Prostate gland (tissue), 2 donors: ENCODE data around the gene EPHA2. TPM values are rescaled to one million over a fixed set of nuclear protein-coding genes. Genes with fewer than 3 reads are reported as not detected.

Experiments used
- DNase-seq: peaks from one replicate; pipeline ENCODE4 v3.0.0-alpha.2; 2019; ENCODE audit warnings: low spot score
- H3K27ac ChIP-seq, 2 donors: fragments of 200-600 bp; sonication (generic); 2 replicates each; pipeline ENCODE4 v1.5.1; 2017 to 2019
- H3K27me3 ChIP-seq: fragments of 200-600 bp; sonication (generic); replicated peaks from 2 replicates; pipeline ENCODE4 v1.5.1; 2019; ENCODE audit not compliant: insufficient read depth
- H3K36me3 ChIP-seq, 2 donors: fragments of 200-600 bp; sonication (generic); 1 replicate in 1 of 2; 2 replicates in 1 of 2; pipeline versions ENCODE4 v1.5.1 to v1.8.1; 2017 to 2019
- H3K4me1 ChIP-seq: fragments of 200-600 bp; sonication (generic); replicated peaks from 2 replicates; pipeline ENCODE4 v1.5.1; 2019
- H3K4me3 ChIP-seq, 2 donors: fragments of 200-600 bp; sonication (generic); 2 replicates each; pipeline ENCODE4 v1.5.1; 2017 to 2019
- H3K9me3 ChIP-seq: fragments of 200-600 bp; sonication (generic); 2 replicates; pipeline ENCODE4 v1.5.1; 2017
- POLR2A ChIP-seq: fragments of 450-650 bp; IDR thresholded peaks from one replicate; pipeline ENCODE4 v1.6.1; 2016; ENCODE audit warnings: antibody characterized with exemption, mild to moderate bottlenecking
- POLR2AphosphoS5 ChIP-seq: sonication (generic); formaldehyde crosslinking; IDR thresholded peaks from one replicate; pipeline ENCODE4 v1.6.1; 2017; ENCODE audit warnings: antibody characterized with exemption
- WGBS: methylation state at CpG from one replicate; pipeline ENCODE4 v1.1.5; 2018; 5-methylcytosine and 5-hydroxymethylcytosine counted together
- intact Hi-C: fragments of 100-400 bp; cut with DNase I; formaldehyde crosslinking; loops from one replicate; pipeline ENCODE4 v1.14.2; 2022
- total RNA-seq, 2 donors: library from RNA; depleted of rRNA; stranded (reverse); fragments of >200 nt; gene quantifications; one replicate each; pipeline ENCODE4 v1.1.0, GENCODE V29; 2016
- TF ChIP-seq, protein P1 (sequence below), 4 experiments: fragments of 200-600 bp in 2 of 4; fragments of 450-650 bp in 2 of 4; sonication (generic) in 2 of 4; IDR thresholded peaks; 1 replicate in 3 of 4; 2 replicates in 1 of 4; pipeline ENCODE4 v1.5.1; 2016 to 2019; ENCODE audit warnings: antibody characterized with exemption in 4 of 4, mild to moderate bottlenecking in 2 of 4, moderate library complexity in 2 of 4

Gene EPHA2
- total RNA-seq, 2 donors from 2014 or later: 14.8 to 17.7 TPM

DNA sequence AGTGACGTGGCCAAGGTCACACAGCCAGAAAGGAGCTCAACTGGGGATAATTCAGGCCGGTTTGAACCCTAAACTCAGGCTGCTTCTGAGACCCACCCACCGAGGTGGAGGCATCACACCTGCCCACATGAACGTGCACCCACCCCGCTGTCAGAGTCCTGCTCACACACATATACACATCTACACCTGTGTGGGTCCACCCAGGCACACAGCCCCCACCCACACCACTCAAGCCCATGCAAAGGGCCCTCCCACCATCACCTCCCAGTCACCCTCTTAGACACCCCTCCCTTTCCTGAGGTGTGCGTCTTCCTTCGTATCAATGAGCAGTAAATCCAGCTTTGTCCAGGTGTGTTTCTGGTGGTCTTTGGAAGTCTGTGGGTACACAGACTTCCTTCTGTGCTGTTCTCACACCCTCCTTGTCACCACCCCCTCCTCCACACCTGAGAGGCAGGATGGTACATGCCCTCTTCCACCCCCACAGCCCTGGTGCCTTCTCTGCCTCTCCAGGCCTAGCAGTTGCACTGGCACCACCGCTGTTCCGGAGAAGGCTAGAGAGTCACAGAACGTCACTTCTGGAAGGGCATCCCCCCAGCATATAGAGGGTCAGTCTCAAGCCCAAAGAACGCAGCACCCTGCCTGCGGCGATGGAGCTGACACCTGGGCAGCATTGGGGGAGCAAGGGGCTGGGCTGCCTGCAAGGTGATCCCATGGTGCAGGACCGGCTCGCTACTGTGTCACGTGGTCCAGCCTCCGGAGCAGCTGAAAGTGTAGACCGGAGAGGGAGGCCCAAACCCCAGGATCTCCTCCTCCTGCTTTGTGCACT is 63.6 kb downstream of the EPHA2 start:
- Histone ChIP-seq H3K27ac (no peak overlapping the region), H3K4me3 (no peak overlapping the region), H3K4me1 (no peaks in the 10 kb centered on the region), H3K27me3 (no peaks in the 10 kb centered on the region), H3K36me3 (no peaks in the 10 kb centered on the region), H3K9me3 (no peaks in the 10 kb centered on the region)
- intact Hi-C loops: no loop called here
- DNase-seq: no peak
- TF ChIP-seq POLR2AphosphoS5 (no peak), POLR2A (no peak)
- TF ChIP-seq, protein P1, sequence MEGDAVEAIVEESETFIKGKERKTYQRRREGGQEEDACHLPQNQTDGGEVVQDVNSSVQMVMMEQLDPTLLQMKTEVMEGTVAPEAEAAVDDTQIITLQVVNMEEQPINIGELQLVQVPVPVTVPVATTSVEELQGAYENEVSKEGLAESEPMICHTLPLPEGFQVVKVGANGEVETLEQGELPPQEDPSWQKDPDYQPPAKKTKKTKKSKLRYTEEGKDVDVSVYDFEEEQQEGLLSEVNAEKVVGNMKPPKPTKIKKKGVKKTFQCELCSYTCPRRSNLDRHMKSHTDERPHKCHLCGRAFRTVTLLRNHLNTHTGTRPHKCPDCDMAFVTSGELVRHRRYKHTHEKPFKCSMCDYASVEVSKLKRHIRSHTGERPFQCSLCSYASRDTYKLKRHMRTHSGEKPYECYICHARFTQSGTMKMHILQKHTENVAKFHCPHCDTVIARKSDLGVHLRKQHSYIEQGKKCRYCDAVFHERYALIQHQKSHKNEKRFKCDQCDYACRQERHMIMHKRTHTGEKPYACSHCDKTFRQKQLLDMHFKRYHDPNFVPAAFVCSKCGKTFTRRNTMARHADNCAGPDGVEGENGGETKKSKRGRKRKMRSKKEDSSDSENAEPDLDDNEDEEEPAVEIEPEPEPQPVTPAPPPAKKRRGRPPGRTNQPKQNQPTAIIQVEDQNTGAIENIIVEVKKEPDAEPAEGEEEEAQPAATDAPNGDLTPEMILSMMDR (IDR thresholded peaks at IDR 0.05): no peak
- WGBS: 68% methylated on average over 18 of the region's 18 CpGs

- WGBS: 55% methylated on average over 6 of the region's 8 CpGs
Measured at GRCh38 chr1:16091296-16091695, 64.6 kb downstream of the EPHA2 start.

GRCh38 chr1:16090076-16090826 is 65.6 kb downstream of the EPHA2 start:
- 67% methylated on average over 5 of the region's 5 CpGs for WGBS
- H3K4me1 ChIP-seq: no peaks in the 10 kb centered on the region
- H3K27me3 ChIP-seq: no peaks in the 10 kb centered on the region
- intact Hi-C loops: no loop called here
- DNase-seq: no peak
- TF ChIP-seq POLR2A: no peak
- no peak for TF ChIP-seq POLR2AphosphoS5
- TF ChIP-seq, protein P1 (IDR thresholded peaks at IDR 0.05): no peak
- no peaks in the 10 kb centered on the region for H3K36me3 ChIP-seq
- no peak overlapping the region for H3K27ac ChIP-seq
- no peaks in the 10 kb centered on the region for H3K9me3 ChIP-seq
- no peak overlapping the region for H3K4me3 ChIP-seq

More at GRCh38 chr1:16091296-16091695, 64.6 kb downstream of the EPHA2 start:
- intact Hi-C loops: no loop called here
- Histone ChIP-seq H3K36me3 (no peaks in the 10 kb centered on the region), H3K27me3 (no peaks in the 10 kb centered on the region), H3K27ac (peak overlapping the region; percentile 26 to 53), H3K4me3 (no peak overlapping the region), H3K9me3 (no peaks in the 10 kb centered on the region), H3K4me1 (no peaks in the 10 kb centered on the region)
- DNase-seq: peak; percentile 91
- TF ChIP-seq, protein P1 (IDR thresholded peaks at IDR 0.05): no peak
- TF ChIP-seq POLR2AphosphoS5: peak; percentile 93
- TF ChIP-seq POLR2A: peak; percentile 33

DNA sequence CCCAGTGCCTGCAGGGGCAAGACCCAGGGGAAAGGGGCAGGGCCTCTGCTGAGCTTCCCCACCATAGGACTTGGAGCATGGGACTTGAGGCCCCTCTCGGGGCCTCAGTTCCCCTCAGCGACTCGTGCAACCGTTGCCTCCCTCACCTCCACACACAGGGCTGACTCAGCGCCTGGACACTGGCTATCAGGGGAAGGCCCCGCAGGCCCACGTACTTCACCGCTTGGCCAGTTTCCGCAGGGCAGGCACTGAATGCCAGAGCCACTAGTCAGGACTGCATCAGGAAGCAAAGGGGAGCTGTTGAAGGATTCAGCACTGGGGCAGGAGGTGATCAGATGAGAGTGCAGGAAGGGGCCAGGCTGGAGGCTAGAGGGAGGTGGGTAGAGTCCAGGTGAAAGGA is 66.9 kb downstream of the EPHA2 start:
- intact Hi-C loops: no loop called here
- H3K27me3 ChIP-seq: no peaks in the 10 kb centered on the region
- H3K4me1 ChIP-seq: no peaks in the 10 kb centered on the region
- TF ChIP-seq POLR2AphosphoS5 (no peak), POLR2A (no peak)
- TF ChIP-seq, protein P1 (IDR thresholded peaks at IDR 0.05): no peak
- no peaks in the 10 kb centered on the region for H3K9me3 ChIP-seq
- no peaks in the 10 kb centered on the region for H3K36me3 ChIP-seq
- 83% methylated on average over 9 of the region's 9 CpGs for WGBS
- H3K27ac ChIP-seq: no peak overlapping the region
- H3K4me3 ChIP-seq: no peak overlapping the region
- no peak for DNase-seq
